ENCODE results near the gene CBR3.
"Not testable (repeated sequence)": the region's sequence is repeated elsewhere in the genome, so short reads cannot be mapped to it uniquely, and the experiment has no call there.

The CBR3 gene

DNA sequence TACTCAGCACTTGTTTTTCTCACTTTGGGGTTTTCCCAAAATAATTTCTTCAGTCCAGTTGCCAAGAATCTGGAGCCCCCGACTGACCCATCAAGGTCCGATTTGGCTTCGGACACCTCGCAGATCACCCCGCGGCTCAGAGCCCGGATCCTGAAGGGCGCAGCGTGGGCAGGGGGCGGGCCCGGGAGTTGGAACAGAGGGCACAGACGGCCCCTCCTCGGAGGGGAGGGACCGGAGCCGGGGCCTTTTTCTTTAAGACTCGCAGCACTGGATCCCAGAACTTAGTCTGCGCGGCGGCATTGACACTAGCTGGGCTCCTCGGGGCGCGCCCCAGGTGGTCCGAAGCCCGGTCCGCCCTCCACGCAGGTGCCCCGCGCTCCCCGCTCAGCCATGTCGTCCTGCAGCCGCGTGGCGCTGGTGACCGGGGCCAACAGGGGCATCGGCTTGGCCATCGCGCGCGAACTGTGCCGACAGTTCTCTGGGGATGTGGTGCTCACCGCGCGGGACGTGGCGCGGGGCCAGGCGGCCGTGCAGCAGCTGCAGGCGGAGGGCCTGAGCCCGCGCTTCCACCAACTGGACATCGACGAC, at the start of gene CBR3:
Gene CBR3, plus strand, starts transcription at position 277 of the 588 bp plus-strand sequence. Its CDS starts 114 bp downstream, at position 391.
- DNase-seq = no peak

DNA sequence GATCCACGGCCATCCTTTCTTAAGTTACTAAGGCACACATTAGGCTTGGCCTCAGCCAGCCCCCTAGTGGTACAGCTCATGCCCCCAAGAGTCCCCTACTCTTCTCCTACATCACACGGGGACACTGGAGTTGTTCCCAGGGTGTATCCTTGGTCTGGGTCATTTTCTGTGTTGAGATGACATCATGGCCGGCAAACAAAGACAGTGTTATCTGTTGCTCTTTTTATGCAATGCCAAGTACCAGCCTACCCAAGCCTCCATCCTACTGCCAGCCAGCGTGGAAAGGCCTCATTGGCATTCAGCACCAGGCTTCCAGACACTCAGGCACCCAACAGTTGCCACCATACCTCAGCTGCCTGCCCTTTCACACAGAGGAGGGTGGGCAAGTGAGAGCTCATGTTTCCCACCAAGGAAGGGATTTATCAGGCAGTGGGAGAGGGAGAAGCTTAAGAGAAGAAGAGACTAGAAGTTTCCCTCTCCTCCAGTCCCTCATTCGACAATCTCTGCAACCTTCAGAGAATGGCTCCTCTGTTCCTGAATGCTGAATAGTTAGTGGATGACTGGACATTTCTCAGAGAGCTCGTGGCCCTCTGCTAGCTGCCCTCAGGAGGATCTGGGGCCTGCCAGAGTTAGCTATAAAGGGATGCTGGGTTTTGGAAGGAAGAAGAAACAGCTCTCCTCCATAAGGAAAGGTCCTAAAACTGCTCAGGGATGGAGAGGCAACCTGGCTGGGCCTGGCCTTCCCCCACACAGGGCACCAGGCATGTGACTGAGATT, 47.3 kb upstream of the CBR3 start:
- DNase-seq = no peak

DNA sequence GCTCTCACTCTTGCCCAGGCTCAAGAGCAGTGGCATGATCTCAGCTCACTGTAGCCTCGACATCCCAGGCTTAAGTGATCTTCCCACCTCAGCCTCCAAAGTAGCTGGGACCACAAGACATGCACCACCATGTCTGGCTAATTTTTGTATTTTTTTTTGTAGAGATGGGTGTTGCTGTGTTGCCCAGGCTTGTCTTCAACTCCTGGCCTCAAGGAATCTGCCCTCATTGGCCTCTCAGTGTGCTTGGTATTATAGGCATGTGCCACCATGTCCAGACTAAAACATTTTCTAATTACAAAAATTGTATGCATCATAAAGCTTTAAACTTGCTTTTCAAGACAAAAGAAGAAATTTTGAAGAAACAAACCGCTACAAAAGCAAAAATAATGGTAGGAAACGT, 44.9 kb upstream of the CBR3 start:
- no peak for DNase-seq

DNA sequence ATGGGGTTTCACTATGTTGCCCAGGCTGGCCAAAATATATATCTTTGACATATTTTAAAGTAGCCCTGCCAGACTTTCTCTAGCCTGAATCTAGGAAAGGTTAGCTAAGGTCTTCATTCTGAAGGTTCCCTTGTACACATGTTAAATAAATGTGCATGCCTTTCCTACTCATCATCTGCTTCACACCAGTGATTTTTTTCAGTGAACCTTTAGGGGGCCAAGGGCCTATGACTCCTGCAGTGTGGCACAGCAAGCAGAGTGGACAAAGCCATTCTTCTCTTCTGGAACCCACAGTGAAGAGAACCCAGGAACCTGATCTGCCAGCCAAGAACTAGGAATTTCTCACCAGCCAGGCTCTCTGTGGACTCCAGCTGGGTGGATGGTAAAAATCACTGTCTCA, 42.2 kb upstream of the CBR3 start:
- DNase-seq = no peak

DNA sequence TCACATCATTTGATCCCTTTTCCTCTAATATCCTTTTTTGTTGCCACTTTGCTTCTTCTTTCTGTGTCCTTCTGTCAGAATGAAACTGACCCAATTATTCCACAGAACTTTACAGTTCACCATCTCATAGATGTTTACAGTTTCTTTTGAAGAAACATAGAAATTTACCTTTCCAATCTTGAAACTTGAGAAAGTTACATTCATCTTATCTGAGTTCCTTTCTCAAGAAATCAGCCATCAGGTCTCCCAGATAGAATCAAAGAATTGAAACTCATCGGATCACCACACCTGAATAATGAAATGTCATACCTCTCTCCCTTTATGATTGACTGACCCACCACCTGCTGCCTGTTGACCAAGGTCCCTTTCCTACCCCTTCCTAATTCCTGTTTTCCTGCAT, 41.4 kb upstream of the CBR3 start:
- no peak for DNase-seq

DNA sequence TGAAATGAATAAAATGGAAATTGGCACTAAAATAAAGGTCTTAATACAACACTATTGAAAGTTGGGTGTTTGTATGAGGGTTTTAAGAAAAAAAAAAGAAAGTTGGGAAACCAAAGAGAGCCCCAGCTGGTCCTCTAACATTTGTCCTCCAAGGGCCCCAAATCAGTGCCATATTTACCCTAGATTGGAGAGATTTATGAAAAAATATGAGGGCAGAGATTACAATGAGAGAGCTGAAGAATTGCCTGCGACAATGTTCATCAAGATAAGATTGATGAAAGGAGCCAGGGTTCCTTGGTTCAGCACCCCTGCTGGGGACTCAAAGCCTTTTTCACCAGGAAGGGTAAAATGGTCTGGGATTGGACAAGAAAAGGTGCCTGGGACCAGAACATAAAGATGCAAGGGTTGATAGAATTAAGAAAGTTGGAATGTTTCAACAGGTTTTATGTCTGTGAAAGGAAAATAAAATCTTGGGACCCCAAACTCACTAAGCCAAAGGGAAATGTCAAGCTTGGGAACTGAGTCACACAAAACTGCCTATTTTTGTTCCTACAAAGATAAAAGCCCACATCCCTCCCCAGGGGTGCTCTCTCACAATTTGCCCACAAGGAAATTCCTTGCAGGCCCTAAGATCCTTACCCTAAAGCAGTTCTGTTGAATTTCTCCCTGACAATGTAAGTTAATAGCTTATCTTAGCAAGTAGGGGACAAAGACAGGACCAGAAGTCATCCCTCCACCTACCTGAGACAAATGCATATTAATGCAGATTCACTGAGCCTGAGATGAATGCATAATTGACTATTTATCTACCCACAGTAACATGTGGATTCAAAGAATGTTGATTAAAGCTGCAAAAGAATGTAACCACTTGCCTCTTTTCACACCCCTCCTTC, 38.2 kb upstream of the CBR3 start:
- DNase-seq = no peak

DNA sequence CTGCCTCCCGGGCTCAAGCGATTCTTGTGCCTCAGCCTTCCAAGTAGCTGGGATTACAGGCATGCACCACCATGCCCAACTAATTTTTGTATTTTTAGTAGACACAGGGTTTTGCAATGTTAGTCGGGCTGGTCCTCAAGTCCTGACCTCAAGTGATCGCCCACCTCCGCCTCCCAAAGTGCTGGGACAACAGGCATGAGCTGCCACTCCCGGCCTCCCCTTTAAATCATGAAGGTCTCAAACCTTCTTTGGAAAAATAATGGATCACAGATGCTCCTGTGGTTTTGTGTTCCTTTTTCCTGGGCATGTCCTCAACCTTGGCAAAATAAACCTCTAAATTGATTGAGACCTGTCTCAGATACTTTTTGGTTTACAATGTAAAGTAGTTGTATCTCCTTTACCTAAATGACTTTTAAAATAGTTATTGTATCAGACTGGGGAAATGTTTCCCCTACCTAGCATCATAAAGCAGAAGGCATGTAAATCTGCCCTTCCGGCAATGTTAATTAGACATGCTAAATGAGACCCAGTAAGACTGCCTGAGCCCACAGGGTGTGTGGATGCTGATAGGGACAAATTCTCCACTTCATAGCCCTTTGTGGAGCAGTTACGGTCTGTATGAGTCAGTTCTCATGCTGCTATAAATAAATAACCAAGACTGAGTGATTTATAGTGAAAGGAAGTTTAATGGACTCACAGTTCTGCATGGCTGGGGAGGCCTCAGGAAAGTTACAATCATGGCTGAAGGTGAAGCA, 37.3 kb upstream of the CBR3 start:
- no peak for DNase-seq

DNA sequence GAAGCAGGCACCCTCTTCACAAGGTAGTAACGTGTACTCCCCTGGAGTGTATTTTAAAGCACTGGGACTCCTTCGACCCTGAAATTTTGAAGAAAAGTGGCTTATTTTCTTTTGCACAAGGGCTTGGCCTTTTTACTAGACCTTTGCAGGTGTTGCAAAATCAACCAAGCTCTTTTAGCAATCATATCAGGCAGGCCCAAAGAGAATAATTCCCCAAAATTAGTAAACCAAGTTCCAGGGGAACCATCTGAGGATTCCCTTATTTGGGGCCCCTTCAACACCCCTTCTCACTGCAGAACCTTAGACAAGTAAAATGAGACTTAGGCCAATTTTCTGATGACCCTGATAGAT, 36.7 kb upstream of the CBR3 start:
- DNase-seq = no peak

DNA sequence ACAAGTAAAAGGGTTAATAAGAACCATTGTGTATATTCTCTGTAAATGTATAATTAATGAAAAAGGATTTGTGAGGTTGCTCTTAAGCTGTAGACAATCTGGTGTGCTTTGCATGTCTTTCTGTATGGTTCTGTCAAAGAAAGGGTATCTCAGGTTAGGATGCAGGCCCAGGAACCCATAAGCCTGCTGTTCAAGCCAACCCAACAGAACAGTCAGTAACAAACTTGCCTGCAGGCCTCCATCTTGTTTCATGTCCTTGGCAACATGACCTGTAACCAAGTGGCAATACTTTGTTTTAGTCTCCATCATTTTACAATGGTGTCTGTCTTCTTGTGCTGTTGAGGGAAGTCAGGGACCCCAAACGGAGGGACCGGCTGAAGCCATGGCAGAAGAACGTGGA, 35.9 kb upstream of the CBR3 start:
- DNase-seq = no peak

DNA sequence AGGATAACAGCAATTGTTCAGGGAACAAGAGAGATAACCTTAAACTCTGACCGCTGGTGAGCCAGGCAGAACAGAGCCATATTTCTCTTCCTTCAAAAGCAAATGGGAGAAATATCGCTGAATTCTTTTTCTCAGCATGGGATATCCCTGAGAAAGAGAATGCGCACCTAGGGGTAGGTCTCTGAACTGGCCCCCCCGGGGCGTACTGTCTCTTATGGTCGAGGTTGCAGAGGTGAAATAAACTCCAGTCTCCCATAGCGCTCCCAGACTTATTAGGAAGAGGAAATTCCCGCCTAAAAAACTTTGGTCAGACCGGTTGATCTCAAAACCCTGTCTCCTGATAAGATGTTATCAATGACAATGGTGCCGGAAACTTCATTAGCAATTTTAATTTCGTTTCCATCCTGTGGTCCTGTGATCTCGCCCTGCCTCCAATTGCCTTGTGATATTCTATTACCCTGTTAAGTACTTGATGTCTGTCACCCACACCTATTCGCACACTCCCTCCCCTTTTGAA, 35.1 kb upstream of the CBR3 start:
- not testable (repeated sequence) for DNase-seq

DNA sequence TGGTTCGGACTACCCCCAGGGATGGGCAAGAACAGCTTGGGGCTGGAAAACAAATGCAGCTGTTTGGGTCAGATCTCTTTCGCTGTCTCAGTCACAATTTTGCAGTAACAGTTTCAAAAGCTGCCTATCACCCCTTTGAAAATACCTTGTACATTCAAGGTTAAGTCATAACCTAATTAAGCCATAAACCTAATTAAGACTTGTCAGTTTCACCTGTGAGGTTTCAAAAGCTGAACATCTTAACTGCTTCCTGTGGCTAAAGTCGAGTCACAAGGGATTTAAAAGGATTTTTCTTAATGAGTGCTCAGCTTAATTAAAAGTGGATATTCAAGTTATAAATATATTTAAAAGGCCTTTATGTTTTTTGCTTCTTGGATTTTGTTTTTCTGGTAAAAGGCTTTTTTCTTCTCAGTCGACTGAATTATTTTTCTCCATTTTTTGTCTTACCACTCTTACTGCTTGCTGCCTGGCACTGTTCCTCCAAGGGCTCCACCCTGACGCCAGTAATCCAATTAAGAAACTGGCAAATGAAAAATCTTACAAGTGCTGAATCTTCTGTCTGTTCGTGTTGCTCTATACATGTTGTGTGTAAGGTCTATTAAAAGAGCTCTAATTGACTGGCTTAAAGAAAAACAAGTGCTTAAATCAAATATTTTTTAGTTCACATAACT, 33.8 kb upstream of the CBR3 start:
- DNase-seq = no peak

DNA sequence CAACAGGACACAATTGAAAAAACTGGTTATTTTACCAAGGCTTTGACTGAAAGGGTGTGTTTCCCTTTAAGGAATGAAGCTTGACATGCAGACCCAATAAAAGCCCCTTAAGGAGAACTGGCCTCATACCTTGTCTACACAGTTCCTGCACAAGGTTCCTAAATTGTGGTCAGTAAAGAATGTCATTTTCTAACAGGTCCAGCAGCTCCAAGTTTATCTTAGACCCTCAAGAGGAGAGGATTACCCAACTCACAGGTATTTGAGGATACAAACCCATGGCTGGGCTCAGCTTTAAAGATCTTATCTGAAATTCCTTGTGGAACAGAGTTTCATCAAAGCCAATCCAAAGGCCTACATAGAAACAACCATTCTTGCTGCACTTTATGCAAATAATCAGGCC, 31.4 kb upstream of the CBR3 start:
- DNase-seq = no peak

DNA sequence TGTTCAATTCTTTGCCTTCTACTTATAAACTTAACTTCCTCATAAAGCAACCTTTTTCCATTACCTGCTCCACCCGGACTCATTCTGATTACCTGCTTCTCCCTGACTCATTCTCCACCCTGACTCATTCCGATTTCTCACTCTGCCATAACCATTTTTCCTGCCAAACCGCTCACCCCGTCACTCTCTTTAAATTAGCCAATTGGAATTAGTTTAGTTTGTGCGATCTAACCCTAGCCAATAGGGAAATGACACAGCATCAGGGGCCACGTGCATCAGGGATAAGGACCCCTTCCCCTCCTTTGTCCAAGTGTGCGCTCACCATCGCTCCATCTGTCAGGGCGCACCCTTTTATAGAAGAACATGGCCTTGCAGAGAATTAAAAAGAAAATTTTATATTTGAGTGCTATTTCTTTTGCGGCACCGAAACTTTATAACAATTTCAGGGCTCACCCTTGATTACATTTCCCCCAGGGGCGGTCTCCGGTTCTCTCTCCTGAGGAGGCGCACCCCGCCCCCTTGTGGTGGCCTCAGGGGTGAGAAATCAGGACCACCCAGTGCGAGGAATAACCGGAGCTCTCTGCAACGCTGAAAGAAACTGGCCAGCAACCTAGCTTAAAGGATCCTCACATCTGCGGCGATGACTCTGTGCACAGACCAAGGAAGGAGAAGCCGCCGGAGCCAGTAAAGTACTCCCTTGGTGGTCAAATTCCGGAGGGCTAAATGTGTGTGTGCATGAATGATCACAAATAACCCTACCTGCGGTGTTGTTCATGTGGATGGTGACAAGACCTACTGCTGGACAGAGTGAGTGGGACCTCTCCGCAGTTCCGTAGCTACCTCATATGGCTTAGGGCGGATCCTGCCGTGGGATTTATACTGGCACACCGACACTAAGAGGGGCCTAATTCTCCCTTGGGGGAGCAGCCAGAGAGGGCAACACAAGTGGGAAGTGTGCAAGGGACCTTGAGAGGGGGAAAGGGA, 30.3 kb upstream of the CBR3 start:
- no peak for DNase-seq

DNA sequence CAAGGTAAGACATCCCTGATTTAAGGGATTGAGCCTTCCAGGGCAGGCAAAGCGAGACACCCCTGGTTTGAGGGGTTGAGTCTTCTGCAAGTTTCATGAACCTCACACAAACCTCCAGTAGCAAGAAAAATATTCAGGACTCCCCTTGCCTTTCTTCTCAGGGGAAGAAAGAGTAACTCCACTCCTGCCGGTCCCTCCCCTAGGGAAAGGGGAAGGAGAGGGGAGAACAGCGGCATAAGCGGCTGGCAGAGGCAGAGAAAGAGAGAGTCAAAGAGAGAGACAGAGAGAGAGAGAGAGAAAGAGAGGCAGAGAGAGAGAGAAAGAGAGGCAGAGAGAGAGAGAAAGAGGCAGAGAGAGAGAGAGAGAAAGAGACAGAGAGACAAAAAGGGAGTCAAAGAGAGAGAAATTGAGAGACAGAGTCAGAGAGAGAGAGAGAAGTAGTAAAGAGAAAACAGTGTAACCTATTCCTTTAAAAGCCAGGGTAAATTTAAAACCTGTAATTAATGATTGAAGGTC, 29.5 kb upstream of the CBR3 start:
- DNase-seq = no peak

DNA sequence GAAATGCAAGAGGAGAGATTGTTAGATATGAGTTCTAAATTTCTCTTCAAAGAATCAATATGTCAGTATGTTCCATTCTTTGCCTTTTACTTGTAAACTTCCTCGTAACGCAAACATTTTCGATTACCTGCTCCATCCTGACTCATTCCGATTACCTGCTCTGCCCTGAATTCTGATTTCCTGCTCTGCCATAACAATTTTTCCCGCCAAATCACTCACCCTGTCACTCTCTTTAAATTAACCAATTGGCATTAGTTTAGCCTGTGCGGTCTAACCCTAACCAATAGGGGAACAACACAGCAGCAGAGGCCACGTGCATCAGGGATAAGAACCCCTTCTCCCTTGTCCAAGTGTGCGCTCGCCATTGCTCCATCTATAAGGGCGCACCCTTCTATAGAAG, 25.0 kb upstream of the CBR3 start:
- no peak for DNase-seq

DNA sequence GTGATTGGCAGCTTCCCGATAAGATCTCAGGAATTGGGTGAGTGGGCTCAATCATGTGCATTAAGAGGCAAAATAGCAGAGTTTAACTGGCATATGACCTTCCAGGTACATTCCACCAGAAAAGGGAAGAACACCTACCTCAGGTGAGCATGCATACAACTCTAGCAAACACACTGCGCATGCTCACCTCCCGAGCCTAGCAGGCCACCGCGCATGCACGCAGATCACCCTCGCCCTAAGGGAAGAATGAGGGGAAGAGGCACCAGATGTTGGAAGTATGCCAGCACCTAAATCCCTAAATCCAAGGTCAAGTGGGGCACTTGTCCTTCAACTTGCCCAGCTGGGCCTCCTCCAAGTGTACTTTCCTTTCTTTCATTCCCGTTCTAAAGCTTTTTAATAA, 23.6 kb upstream of the CBR3 start:
- DNase-seq = no peak

DNA sequence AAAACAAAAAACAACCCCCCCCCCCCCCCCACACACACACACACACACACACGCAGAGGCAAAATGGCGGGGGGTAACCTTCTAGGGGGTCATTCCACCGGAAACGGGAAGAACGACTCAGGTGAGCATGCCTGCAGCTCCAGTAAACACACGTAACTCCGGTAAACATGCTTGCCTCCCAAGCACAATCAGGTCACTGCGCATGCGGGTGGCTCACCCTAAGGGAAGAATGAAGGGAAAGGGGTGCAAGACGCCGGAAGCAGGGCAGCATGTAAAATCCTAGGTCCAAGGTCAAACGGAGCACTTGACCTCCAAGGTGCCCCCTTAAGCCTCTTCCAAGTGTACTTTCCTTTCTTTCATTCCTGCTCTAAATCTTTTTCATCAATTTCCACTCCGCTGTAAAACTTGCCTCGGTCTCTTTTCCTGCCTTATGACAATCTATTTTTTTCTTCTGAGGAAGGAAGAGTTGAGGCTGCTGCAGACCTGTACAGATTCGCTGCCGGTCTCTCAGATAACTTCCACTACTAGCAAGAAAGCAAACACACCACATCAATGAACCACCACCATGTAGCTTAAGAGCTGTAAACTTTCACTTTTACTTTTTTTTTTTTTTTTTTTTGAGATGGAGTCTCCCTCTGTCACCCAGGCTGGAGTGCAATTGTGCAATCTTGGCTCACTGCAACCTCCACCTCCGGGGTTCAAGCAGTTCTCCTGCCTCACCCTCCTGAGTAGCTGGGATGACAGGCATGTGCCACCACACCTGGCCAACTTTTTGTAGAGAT, 21.0 kb upstream of the CBR3 start:
- no peak for DNase-seq

DNA sequence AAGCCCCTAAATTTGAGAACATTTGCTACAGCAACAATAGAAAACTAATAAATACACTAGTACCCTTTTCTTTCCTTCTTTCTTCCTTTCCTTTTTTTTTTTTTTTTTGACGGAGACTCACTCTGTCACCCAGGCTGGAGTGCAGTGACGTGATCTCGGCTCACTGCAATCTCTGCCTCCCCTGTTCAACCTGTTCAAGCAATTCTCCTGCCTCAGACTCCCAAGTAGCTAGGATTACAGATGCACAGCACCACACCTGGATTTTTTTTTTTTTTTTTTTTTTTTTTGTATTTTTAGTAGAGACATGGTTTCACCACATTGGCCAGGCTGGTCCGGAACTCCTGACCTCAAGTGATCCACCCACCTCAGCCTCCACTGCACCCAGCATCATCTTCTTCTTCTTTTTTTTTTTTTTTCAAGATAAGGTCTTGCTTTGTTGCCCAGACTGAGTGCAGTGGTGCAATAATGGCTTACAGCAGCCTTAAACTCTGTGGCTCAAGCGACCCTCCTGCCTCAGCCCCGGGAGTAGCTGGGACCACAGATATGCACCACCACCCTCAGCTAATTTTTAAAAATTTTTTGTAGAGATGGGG, 19.6 kb upstream of the CBR3 start:
- no peak for DNase-seq

DNA sequence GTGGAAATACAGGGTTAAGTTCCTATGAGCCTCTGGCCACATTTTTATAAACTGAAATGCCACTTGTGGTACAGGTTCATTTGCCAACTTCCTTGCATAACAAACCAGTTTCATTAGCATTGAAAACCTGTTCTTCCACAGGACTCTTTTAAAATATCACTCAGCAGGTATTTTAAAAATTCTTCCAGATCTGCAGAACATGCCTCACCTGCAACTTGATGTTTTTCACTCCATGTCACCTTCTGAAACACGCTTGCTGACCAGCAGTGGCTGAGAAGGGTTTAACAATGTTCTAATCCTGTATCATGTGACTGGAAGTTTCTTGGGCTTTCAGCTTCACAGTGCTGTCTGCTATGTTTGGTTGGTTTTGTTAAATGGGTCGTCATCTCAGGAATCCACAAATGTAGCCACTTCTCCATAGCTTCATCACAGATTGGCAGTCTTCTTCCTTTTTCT, 17.6 kb upstream of the CBR3 start:
- DNase-seq = no peak
